IMR-90 (cell line): Measurements from ENCODE around the gene CCDC88C.

Source experiments
- BHLHE40 ChIP-seq: fragments of 150-350 bp; IDR thresholded peaks from 2 replicates; pipeline ENCODE4 v1.6.1; 2016; ENCODE audit warnings: mild to moderate bottlenecking, low read depth, low read length
- CEBPB ChIP-seq: IDR thresholded peaks from 2 replicates; pipeline ENCODE4 v1.6.1; 2012; ENCODE audit warnings: low read depth, low read length, improper control_type of control experiment
- CHD1 ChIP-seq: IDR thresholded peaks from 2 replicates; pipeline ENCODE4 v1.6.1; 2012; ENCODE audit warnings: low read depth, low read length, improper control_type of control experiment
- MAFK ChIP-seq: IDR thresholded peaks from 2 replicates; pipeline ENCODE4 v1.6.1; 2012; ENCODE audit warnings: low read depth, low read length, improper control_type of control experiment
- MAZ ChIP-seq: IDR thresholded peaks from 2 replicates; pipeline ENCODE4 v1.6.1; 2012; ENCODE audit warnings: low read depth, mild to moderate bottlenecking, low read length, improper control_type of control experiment, moderate library complexity, borderline replicate concordance
- POLR2A ChIP-seq: IDR thresholded peaks from 2 replicates; pipeline ENCODE4 v1.6.1; 2012; ENCODE audit warnings: mild to moderate bottlenecking, low read depth, low read length
- RAD21 ChIP-seq: IDR thresholded peaks from 2 replicates; pipeline ENCODE4 v1.6.1; 2012; ENCODE audit warnings: low read length, improper control_type of control experiment
- RCOR1 ChIP-seq: IDR thresholded peaks from 2 replicates; pipeline ENCODE4 v1.6.1; 2012; ENCODE audit warnings: mild to moderate bottlenecking, low read length, improper control_type of control experiment; ENCODE audit not compliant: insufficient replicate concordance
- SMC3 ChIP-seq: fragments of 150-350 bp; IDR thresholded peaks from 2 replicates; pipeline ENCODE4 v1.6.1; 2016; ENCODE audit warnings: low read depth, mild to moderate bottlenecking, antibody characterized with exemption, low read length, moderate library complexity
- TF ChIP-seq, protein P1 (sequence below): conservative IDR thresholded peaks from 2 replicates; pipeline ENCODE4 v1.5.1; 2012; ENCODE audit warnings: mild to moderate bottlenecking, low read depth, low read length, improper control_type of control experiment
- TF ChIP-seq, protein P2 (sequence below): fragments of 150-350 bp; IDR thresholded peaks from 2 replicates; pipeline ENCODE4 v1.6.1; 2016; ENCODE audit warnings: low read depth, mild to moderate bottlenecking, low read length, moderate library complexity, borderline replicate concordance
- TF ChIP-seq, protein P3 (sequence below): fragments of 150-350 bp; IDR thresholded peaks from 2 replicates; pipeline ENCODE4 v1.6.1; 2017; ENCODE audit warnings: mild to moderate bottlenecking, antibody characterized with exemption, low read length, low read depth

DNA sequence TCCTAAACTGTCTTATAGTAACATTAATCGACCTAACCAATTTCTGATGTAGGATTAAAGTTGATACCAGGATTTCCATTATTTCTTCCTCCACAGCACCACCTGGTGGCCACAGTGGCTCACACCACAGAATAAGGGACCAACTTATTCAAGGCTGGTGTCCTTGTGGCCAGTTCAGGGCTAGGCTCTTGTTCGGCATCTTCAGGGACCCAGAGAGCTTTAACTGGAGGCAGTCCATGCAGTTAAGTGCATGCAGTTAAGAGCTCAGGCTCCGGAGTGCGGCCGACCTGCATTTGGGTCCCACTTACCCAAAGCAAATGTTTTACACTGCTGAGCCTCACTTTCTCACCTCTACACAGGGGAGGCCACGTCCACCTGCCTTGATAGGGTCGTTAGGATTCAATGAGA lies 131.1 kb downstream of the CCDC88C start:
- TF ChIP-seq, protein P1, sequence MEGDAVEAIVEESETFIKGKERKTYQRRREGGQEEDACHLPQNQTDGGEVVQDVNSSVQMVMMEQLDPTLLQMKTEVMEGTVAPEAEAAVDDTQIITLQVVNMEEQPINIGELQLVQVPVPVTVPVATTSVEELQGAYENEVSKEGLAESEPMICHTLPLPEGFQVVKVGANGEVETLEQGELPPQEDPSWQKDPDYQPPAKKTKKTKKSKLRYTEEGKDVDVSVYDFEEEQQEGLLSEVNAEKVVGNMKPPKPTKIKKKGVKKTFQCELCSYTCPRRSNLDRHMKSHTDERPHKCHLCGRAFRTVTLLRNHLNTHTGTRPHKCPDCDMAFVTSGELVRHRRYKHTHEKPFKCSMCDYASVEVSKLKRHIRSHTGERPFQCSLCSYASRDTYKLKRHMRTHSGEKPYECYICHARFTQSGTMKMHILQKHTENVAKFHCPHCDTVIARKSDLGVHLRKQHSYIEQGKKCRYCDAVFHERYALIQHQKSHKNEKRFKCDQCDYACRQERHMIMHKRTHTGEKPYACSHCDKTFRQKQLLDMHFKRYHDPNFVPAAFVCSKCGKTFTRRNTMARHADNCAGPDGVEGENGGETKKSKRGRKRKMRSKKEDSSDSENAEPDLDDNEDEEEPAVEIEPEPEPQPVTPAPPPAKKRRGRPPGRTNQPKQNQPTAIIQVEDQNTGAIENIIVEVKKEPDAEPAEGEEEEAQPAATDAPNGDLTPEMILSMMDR: peak; percentile 93
- peak; percentile 90 for TF ChIP-seq SMC3
- TF ChIP-seq MAFK: no peak
- TF ChIP-seq CEBPB: no peak
- TF ChIP-seq POLR2A: no peak
- TF ChIP-seq, protein P2, sequence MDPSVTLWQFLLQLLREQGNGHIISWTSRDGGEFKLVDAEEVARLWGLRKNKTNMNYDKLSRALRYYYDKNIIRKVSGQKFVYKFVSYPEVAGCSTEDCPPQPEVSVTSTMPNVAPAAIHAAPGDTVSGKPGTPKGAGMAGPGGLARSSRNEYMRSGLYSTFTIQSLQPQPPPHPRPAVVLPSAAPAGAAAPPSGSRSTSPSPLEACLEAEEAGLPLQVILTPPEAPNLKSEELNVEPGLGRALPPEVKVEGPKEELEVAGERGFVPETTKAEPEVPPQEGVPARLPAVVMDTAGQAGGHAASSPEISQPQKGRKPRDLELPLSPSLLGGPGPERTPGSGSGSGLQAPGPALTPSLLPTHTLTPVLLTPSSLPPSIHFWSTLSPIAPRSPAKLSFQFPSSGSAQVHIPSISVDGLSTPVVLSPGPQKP: no peak
- no peak for TF ChIP-seq BHLHE40
- no peak for TF ChIP-seq CHD1
- TF ChIP-seq RCOR1: no peak
- no peak for TF ChIP-seq MAZ
- TF ChIP-seq, protein P3, sequence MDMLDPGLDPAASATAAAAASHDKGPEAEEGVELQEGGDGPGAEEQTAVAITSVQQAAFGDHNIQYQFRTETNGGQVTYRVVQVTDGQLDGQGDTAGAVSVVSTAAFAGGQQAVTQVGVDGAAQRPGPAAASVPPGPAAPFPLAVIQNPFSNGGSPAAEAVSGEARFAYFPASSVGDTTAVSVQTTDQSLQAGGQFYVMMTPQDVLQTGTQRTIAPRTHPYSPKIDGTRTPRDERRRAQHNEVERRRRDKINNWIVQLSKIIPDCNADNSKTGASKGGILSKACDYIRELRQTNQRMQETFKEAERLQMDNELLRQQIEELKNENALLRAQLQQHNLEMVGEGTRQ: no peak
- peak; percentile 84 for TF ChIP-seq RAD21
